GM18951 (cell line): Measurements from ENCODE around the gene LHX5.

ENCODE experiments used
- POLR2A ChIP-seq: IDR thresholded peaks from 4 replicates; pipeline ENCODE4 v1.6.1; 2011; ENCODE audit warnings: mild to moderate bottlenecking; ENCODE audit not compliant: insufficient read length, insufficient read depth; ENCODE audit errors: extremely low read depth
- in situ Hi-C: fragments of 300-500 bp; cut with MboI; formaldehyde crosslinking; loops from one replicate; pipeline ENCODE4 v1.12.0; 2022; ENCODE audit warnings: low sequenced_read_pairs, mixed read lengths, inconsistent platforms; ENCODE audit not compliant: unreplicated experiment

The LHX5 gene

DNA sequence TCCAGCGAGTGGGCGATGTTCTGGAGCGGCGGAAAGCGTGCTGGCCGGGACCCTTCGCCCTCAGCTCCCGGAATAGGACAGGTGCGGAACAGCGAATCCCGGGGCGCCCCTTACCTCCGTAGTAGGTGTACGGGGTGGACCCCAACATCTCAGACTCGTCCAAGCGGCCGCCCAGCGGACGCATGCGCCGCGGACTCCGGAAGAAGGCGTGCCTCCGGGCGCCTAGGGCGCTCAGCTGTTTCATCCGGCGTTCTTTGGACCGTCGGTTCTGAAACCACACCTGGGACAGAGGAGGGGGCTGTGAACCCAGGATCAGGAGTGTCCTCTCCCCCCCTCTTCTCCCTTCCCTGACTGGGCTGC lies 4.5 kb downstream of the LHX5 start:
- in situ Hi-C loops = loop anchor here (25.0 kb wide), 1 partner anchor 445 kb away; no protein-coding TSS in a partner anchor
- TF ChIP-seq POLR2A = no peak

- in situ Hi-C loops = loop anchor here (25.0 kb wide), 1 partner anchor 446 kb away; no protein-coding TSS in a partner anchor
- no peak for TF ChIP-seq POLR2A
Observed at GRCh38 chr12:113466454-113467141, 5.1 kb downstream of the LHX5 start.

DNA sequence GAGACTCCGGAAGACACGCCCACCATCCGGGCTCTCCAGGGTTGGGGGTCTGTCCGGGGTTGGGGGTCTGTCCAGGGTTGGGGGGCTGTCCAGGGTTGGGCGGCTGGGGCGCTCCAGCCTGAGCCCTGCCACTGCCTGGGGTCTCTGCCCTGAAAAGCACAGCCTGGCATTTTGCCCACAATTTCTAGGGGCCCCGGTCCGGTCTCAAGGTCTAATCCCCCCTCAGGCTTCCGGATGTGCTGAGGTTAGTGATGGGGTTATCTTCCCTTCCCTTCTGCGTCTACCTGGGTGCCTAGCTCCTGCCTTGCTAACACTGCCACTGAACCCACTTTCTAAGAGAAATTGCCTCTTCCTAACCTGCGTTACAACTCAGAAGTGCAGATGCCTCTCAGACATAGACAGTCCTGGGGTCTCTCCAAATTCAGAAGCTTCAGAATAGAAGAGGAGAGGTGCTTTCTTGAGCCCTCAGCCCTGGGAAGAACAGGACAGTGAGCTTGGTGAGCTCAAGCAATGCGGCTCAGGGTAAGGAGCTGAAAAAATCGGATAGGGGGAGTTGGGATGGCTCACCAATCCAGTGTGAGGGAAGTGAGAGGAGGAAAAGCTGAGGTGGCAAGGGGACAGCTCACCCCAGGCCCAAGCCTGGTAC lies 5.7 kb downstream of the LHX5 start:
- in situ Hi-C loops = loop anchor here (25.0 kb wide), 1 partner anchor 446 kb away; no protein-coding TSS in a partner anchor
- no peak for TF ChIP-seq POLR2A

GRCh38 chr12:113464852-113465719 lies 6.6 kb downstream of the LHX5 start:
- in situ Hi-C loops = loop anchor here (25.0 kb wide), 1 partner anchor 447 kb away; no protein-coding TSS in a partner anchor
- TF ChIP-seq POLR2A = no peak

DNA sequence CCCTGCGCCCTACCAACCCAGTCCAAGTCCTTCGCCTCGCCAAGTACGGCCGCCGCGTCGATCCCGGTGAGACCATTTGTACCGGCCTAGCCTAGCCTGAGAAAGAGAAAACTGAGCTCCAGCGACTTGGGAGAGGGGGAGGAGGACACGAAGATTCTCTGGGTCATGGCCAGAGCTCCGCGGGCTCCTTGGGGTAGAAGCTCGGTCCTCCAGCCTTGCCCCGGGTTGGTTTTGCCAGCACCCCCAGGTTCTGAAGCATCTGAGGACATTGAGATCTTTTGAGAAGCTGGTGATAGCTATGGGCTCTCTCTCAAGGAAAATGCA lies 7.3 kb downstream of the LHX5 start:
- no peak for TF ChIP-seq POLR2A
- in situ Hi-C loops = loop anchor here (25.0 kb wide), 1 partner anchor 448 kb away; no protein-coding TSS in a partner anchor

DNA sequence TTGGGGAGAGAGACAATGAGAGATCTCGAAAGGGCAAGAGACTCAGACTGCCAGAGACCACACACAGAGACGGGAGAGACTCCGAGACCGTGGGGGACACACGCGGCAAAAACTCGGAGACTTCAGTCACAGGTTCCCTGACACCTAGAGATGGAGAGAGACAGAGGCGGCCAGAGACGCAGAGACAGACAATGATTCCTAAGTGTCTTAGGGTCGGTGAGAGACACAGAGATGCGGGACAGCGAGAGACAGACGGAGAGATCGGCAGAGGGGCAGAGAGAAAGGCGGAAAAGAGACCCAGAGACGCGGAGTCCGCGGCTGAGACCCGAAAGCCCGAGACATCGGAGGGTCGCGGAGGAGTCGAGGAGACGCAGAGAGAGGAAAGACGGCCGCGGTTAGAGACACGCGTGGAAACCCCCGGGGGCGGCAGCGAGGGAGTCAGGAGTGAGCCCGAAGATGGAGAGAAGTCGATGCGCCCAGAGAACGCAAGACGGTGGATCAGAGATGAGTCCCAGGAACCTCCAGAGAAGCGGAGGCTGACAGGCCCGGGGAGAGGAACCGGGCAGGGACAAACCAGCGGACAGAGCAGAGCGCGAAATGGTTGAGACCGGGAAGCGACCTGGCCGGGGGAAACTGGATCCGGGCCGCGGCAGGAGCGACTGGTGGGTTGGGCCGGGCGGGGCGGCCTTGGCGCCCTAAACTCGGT lies 7.8 kb downstream of the LHX5 start:
- in situ Hi-C loops = loop anchor here (25.0 kb wide), 1 partner anchor 448 kb away; no protein-coding TSS in a partner anchor
- no peak for TF ChIP-seq POLR2A

DNA sequence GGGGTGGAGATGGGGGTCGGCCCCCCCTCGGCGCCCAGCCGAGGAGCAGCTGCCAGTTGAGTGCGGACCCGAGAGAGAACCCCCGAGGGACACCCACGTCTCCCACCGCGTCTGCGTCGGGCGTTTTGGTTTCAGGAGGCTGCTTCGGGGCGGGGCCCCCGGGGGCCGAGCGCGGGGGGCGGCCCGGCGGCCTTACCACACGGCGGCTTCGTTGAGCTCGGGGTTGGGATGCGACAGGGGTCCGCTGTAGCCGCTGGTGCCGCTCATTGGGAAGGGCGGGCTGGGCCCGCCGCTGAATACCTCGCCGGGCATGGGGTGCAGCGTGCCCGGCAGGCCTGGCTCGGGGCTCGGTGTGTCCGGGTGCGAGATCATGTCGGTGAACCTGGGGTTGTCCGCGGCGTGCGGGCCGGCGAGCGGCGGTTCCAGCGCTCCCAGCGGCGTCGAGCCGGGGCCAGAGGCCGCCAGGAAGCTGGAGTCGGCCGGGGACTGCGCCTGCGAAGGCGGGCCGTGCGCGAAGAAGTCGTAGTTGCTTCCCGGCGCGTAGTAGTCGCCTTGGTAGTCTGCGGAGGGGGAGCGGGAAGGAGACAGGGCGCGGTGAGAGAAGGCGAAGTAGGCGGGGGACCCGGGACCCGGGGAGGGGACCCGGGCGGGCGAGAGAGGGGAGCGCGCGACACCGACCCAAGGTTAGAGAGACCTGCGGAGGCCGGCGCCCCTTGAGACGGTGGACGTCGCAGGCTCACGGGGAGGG lies 8.5 kb downstream of the LHX5 start:
- in situ Hi-C loops = loop anchor here (25.0 kb wide), 1 partner anchor 449 kb away; no protein-coding TSS in a partner anchor
- no peak for TF ChIP-seq POLR2A

DNA sequence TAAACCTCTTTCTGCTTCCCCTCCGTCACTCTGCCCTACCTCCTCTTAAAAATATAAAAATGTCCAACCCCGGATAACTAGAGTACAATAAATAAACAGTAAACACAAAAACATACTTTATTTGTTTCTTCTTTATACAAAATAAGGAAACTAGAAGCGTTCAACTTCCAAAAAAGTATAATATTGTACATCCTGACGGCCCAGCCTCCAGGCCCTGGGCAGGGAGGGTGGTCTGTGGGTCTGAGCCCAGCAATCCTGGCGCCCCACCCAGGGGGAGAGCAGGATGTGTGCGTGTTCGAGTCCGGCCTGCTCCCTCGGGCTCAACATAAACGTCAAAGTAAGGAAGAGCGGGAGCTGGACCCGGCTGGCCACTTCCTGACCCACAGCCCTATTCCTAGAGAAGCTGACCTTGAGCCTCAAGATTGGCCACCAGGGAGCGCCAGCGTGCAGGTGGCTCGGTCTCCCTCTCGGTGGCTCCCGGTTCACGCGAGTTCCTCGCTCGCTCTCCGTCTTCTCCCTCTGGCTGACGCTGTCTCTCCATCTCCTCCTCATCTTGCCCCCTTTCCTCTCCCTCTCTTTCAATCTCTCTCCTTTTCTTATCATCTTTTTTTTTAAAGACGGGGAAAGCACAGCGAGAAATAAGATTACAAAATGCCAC lies 9.4 kb downstream of the LHX5 start:
- in situ Hi-C loops = loop anchor here (25.0 kb wide), 1 partner anchor 450 kb away; no protein-coding TSS in a partner anchor
- TF ChIP-seq POLR2A = no peak

DNA sequence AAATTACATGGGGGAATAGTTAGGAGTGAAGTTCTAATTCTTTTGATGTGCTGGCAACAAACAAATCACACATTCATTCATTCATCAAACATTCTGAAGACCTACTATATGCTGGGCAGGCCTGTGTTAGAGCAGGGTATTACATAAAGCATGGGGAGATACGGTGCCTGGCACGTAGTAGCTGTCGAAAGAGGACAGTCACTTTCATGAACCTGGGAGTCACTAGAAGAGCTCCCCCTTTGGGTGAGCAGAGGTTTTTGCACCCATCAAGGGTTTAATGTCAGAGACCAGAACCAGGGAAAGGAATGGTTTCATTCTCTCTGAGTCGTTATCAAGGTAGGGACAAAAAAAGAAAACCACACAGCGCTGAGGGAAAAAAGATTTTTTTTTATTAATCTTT lies 10.0 kb downstream of the LHX5 start:
- TF ChIP-seq POLR2A = no peak
- in situ Hi-C loops = loop anchor here (25.0 kb wide), 1 partner anchor 451 kb away; no protein-coding TSS in a partner anchor

DNA sequence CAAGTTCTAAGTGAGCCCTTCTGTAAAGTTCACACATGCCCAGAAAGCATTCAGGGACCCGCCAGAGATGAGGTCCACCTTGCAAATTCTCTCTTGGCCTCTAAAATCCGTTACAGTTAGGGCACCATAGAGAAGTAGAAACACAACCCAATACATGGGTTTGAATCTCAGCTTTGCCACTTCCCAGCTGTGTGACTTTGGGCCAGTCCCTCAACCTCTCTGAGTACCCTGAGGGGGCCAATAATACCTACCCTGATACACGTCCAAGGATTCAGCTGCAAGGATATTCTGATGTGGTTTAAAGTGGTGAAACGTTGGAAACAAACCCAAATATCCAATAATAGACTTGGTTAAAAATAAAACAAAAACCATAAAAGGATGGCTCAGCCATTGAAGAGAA lies 11.7 kb downstream of the LHX5 start:
- in situ Hi-C loops = loop anchor here (25.0 kb wide), 1 partner anchor 452 kb away; no protein-coding TSS in a partner anchor
- no peak for TF ChIP-seq POLR2A

DNA sequence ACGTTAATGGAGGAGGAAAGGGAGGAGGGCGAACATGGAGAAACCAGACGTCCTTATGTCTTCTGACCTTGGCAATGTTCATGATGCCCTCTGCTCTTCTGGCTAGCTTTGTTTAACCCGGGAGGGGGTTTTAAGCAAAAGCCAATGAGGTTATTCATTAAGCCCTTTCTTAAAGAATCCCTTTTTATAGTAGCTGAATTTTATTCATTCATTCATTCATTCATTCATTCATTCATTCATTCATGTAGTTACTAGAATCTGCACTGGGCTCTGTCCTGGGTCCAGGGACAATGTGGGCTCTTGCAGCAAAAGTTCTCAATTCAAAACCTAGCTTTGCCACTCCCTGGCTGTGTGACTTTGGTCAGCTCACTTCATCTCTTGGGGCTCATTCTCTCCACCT lies 14.0 kb downstream of the LHX5 start:
- in situ Hi-C loops = loop anchor here (25.0 kb wide), 1 partner anchor 455 kb away; no protein-coding TSS in a partner anchor

More for the DNA sequence above, 14.0 kb downstream of the LHX5 start:
- TF ChIP-seq POLR2A = no peak
